Inferior parietal cortex (tissue), 1 donor: Measurements from ENCODE around the gene SUOX.
"Not testable (repeated sequence)": the region's sequence is repeated elsewhere in the genome, so short reads cannot be mapped to it uniquely, and the experiment has no call there.

Source experiments
- DNase-seq: peaks from one replicate; pipeline ENCODE4 v3.0.0-alpha.2; 2016; ENCODE audit errors: extremely low spot score

Gene SUOX

DNA sequence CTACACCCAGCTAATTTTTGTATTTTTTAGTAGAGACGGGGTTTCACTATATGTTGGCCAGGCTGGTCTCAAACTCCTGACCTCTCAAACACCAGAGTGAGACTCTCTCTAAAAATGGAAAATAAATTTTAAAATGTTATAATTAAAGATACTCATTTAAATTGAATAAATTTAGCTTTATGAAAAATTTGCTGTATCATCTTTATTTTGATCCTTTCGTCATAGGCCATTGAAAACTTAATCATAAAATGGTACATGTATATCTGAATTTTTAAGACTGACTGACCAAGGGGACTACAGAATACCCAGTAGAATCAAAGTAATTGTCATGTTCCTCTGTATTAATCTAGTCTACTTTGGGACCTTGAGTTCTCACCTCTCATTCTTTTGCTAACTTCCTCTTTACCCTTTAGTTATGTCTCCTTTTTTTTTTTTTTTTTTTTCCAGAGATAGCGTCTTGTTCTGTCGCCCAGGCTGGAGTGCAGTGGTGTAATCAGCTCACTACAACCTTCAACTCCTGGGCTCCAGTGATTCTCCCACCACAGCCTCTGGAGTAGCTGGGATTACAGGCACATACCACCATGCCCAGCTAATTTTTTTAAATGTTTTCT, 13.7 kb upstream of the SUOX start:
- DNase-seq = no peak

DNA sequence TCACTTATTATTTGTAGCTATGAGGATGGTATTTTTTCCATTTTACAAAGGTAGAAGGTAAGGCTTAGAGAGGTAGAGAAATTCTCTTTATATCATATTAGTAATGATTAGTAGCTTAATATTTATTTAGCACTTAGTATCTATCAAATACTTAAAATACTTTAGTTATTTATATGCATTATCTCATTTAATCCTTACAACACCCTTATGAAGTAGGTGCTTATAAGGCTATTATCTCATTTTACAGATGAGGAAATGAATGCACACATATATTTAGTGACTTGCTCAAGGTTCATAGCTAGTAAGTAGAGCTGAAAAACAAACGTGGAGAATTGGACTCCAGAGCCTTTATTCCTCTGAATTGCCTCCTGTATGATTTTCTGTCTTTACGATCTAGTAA, 12.2 kb upstream of the SUOX start:
- no peak for DNase-seq

DNA sequence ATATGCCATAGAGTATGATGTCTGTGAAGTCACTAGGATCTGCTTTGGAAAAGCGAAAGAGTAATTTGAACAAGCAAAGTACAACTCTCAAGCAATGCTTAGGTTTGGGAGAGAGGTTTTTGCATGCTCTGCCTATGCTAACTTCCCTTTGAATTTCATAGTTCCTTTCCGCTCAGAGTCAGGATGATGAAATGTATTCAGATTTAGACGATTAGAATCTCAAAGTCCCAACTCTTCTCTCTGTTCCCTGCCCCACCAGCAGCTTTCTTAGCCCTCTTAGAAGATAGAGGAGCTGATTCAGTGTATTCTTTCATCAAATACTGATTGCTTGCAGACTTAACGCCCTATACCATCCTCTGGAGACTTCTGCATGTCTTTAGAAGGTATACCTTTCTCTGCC, 11.7 kb upstream of the SUOX start:
- DNase-seq = no peak

DNA sequence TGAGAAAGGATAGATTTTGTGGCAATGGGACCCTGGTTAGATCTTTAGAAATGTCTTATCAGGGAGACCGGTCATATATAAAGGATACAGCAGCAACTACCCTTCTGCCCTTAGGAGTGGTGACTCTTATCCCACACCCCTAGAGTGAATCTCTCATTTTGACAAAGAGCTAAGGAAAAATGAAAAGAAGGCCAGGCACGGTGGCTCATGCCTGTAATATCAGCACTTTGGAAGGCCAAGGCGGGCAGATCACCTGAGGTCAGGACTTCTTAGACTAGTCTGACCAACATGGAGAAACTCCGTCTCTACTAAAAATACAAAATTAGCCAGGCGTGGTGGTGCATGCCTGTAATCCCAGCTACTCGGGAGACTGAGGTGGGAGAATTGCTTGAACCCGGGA, 11.1 kb upstream of the SUOX start:
- not testable (repeated sequence) for DNase-seq

DNA sequence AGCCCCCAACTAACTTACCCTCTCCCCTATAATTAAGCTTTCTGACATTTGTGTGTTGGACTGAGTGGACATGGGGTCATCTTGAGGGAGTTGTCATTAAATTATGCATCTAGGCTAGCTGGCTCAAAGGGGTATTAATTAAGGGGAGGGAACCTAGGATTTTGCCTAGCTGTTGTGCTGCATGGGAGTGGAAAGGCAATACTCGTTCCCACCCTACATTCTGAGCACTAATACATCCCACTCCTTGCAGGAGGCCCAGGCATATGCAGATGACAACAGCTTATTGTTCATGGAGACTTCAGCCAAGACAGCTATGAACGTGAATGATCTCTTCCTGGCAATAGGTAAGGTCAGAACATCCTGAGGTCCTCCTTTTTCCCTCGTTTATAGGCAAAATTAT, 6.0 kb upstream of the SUOX start:
- no peak for DNase-seq

DNA sequence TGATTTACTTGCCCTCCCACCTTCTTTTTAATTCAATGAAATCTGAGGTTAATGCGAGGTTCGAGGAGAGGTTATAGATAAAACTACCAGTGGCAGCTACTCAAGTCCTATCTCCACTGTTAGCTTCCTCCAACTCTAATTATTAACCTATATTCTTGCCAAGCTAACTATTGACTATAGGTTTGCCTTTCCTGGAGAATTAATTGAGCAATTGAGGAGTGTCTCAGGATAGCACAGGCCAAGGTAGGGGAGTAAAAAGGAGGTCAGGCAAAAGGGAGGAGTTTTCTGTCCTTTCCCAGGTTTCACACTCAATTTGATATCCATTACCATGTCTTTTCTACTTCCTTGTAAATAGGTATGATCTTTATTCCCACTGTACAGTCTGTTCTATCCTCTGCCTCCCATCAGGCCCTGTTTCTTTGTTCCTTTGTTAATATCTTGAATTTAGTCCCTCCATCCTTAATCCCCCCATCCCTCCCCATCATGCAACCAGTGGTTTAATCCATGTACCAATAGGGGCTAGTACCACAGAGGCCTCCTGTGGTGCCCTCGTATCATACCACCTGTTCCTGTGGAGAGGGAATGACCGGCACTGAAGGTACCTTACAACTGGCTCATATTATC, 3.7 kb upstream of the SUOX start:
- no peak for DNase-seq

DNA sequence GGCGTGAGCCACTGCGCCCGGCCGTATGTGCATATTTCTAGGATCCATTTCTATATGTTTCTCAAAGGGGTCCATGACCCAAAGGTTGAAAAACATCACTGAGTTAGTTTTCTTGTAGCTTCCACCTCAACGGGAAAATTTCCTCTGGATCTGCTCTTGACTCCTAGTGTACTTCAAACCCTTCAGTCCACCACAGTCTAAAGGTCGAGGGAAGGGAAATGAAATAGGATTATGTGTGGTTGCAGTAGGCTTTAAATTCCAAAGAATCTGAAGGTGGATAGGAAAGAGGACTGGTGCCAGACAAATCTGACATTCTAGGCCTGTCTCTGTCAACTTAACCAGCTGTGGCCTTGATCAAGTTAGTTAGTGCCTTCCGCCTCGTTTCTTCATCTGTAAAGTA, 1.7 kb upstream of the SUOX start:
- DNase-seq = no peak

DNA sequence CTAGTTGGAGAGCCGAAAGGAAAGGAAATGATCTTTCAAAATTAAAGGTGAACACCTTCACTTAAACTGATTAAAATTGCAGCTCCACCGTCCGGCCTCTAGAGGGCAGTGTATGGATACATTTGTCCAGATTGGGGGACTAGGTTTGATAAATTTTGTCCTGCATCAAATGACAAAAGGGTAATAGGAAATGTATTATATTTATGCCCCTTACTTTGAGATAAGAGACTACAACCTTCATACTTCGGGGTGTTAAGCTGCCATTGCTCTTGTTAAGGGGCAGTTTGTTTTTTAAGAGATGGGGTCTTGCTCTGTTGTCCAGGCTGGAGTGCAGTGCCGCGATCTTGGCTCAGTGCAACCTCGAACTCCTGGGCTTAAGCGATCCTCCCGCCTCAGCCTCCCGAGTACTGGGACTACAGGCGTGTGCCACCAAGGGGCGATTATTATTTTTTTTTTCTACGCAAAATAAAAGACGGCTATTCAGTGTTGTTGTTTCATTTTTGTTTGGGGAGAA, 818 bp upstream of the SUOX start:
- DNase-seq = peak; percentile 91

DNA sequence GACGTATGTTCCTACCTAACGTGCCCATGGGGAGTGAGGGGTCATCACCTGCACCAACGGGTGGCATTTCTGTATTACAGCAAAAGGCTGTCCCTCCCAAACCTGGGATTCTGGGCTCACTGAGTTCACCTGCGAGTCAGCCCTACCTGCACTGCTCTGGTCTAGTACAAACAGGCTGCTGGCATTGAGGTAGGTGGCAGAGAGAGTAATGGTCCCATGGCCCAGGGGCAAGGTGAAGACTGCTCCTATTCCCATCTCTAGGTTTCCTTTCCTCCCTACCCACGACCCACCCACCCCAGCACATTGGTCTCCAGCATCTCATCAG, 421 bp downstream of the SUOX start:
- DNase-seq = no peak

DNA sequence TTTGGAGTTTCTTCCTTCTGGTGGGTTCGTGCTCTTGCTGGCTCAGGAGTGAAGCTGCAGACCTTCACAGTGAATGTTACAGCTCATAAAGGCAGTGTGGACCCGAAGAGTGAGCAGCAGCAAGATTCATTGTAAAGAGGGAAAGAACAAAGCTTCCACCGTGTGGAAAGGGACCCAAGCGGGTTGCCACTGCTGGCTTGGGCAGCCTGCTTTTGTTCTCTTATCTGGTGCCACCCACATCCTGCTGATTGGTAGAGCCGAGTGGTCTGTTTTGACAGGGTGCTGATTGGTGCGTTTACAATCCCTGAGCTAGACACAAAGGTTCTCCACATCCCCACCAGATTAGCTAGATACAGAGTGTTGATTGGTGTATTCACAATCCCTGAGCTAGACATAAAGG, 2.4 kb downstream of the SUOX start:
- DNase-seq = not testable (repeated sequence)

DNA sequence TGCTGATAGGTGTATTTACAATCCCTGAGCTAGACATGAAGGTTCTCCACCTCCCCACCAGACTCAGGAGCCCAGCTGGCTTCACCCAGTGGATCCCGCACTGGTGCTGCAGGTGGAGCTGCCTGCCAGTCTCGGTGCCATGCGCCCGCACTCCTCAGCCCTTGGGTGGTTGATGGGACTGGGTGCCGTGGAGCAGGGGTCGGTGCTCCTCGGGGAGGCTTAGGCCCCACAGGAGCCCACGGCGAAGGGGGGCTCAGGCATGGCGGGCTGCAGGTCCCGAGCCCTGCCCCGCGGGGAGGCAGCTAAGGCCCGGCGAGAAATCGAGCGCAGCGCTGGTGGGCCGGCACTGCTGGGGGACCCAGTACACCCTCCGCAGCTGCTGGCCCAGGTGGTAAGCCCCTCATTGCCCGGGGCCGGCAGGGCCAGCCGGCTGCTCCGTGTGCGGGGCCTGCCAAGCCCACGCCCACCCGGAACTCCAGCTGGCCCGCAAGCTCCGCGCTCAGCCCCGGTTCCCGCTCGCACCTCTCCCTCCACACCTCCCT, 3.0 kb downstream of the SUOX start:
- DNase-seq = not testable (repeated sequence)

DNA sequence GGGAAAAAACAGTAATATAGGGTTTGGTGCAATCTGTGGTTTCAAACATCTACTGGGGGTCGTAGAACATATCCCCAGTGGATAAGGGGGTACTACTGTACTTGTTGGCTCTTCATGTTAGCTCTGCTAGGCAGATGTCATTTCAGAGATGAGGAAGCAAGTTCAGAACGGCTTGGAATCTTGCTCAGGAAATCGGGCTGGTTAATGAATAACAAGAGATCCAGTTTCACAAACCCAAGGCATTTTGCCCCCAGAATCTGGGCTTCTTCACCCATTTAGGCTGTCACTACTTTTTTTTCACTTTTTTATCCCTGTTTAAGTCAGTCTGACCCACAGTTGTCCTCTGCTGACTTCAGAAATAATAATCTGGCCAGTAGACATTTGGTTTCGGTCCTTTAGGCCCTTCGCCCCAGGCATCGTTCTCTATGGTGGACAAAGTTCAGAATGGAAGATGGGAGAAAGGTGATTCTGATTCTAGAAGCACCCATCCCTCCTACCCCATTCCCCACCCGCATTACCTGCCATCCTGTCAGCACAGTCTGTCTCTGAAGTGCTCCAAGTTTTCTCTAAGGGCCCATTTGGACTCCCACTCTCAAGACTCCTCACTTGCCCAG, 4.5 kb downstream of the SUOX start:
- no peak for DNase-seq

DNA sequence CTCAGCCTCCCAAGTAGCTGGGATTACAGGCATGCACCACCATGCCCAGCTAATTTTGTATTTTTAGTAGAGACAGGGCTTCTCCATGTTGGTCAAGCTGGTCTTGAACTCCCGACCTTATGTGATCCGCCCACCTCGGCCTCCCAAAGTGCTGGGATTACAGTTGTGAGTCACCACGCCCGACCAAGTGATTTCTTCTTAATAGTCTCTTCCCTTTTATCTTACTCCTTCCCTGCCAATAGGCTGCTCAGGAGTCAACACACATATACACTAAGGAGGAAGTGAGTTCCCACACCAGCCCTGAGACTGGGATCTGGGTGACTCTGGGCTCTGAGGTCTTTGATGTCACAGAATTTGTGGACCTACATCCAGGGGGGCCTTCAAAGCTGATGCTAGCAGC, 6.3 kb downstream of the SUOX start:
- not testable (repeated sequence) for DNase-seq

DNA sequence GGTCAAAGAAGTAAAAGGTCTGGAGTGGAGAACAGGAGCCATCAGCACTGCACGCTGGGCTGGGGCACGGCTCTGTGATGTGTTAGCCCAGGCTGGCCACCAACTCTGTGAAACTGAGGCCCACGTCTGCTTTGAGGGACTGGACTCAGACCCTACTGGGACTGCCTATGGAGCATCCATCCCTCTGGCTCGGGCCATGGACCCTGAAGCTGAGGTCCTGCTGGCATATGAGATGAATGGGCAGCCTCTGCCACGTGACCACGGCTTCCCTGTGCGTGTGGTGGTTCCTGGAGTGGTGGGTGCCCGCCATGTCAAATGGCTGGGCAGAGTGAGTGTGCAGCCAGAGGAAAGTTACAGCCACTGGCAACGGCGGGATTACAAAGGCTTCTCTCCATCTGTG, 7.1 kb downstream of the SUOX start:
- DNase-seq = no peak

DNA sequence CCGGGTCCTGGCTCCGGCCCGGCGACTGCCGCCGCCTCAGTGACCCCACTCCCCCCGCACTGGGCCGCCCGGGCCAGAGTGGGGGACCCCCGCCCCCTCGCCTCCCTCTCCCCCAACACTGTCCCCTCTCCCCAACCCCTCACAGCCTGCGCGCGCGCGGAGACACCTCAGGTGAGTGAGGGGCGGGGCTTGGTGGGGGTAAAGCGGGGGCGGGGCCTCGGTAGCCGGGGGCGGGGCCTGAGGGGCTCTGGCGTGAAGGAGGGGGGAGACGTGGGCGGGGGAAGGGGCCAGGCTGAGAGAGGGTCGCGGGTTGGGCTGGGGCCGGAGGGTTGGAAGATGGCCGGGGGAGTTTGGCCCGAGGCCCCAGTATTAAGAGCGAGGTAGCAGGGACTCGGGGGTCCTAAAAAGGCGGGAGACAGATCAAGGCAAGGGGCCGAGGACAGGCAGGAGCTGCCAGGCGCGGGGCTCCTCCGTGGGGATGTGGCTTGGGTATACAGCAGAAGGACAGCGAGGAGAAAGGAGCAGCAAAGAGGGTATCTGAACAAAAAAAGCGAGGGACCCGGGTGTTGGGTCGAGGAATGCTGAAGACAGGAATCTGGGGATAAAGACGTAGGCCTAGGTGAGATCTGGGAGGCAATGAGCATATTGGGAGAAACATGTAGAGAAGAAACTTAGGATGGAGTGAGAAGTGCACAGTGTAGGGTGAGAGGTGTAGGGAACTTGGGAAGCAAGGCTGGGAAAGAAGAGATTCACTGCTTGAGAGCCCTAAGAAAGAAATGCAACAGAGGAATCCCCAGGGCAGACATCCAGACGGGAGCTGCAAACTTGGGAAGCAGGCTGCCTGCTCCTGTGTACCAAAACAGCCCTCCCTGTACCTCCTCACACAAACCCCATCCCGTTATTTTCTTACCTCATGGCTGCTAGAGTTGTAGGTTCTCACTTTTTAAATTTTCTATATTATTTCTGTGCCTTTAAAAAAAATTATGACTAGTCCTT, 10.8 kb downstream of the SUOX start:
- DNase-seq = peak; percentile 39

DNA sequence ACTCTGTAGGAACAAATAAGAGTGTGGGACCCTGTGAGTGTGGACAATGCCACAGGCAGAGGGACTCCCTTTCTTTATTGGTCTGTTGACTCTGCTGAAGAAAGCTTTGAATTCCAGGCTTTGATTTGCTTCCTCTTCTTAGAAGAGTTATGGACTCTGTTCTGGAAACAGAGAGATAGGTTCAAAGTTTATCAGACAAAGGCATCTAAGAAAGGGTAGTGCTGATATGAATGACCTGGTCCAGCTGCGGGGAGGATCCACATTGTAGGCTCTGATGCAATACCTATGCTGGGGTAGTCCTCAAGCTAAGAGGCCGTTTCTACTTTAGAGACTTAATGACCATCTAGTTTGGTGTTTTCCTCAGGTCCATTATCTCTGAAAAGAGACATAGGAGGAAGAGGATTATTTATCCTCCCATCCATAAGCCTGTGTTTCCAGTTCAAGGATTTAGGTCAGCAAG, 13.1 kb downstream of the SUOX start:
- DNase-seq = no peak

DNA sequence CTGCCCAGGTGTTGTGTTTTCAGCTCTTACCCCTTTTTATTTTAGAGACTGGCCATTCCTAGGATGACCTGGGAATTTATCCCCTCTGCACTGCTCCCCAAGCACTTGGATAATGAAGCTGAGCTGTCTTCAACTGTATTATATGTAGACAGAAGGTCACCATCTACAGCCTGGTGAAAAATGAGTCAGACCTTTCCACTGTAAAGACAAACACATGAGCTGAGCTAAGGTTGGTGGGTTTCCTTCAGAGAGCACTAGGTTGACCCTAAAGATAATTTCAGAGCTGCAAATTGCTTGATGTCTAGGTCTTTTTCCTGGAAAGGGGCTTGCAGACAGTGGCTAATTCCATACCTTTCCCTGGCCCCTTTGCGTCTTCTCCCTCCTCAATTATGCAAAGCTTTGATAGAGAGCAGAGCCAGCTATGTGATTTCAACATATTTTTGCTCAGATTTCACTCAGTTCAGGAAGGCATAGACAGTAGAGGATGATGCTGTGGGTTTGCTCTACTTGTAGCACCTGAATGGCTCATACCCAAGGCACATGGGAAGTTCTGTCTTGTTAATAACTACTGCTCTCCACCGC, 14.5 kb downstream of the SUOX start:
- DNase-seq = no peak

DNA sequence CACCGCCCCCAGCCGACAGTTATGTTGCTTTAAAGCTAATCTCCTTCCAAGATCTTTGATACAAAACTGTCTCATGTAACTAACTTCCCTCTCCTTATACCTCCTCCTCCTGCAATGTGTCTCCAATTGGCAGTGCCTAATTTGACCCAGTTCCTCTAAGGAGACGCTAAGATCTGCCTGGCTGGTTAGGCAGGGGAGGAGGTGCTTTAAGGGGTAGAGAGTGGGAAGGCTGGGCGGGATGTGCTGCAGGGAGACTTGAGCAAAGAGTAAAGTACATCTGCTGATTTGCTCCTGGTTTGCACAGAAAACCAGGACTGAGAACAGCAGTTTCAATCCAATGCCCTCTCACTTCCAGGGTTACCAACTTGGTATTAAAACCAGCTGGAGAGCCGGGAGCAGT, 16.4 kb downstream of the SUOX start:
- no peak for DNase-seq

DNA sequence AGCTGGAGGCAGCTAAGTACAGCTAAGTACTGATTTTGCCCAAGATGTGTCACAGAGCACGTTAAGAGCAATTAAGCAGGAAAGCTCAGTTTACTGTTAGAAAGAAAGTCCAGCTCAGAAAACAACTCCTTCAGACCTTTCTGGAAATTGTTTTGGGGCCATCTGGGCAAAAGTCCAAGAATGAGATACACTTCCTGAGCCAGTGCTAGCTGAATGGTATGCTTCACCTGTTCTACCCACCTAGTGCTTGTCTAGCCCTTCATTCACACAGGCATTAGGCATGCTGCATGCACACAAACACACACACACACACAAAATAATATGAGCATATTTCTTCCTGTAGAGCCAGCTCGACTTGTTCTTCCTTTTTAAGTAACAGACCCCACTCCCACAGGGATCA, 17.1 kb downstream of the SUOX start:
- no peak for DNase-seq

DNA sequence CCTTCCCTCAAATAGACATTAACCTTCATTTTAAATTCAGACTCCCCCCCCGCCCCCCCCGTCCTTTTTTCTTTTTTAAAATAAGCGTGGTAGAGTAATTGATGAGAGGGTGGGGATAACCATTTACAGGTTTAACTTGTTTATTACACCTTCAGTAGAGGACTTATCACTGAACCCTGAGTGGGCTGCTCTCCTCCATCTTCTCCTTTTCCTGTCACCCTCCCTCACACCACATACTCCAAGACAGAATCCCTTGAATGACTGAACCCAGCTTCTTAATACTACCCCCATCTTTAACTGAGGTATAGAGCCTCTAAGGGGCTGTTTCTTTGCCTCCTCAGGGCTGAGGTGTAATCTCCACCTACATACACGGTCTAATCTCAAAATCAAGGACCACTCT, 20.1 kb downstream of the SUOX start:
- DNase-seq = no peak

DNA sequence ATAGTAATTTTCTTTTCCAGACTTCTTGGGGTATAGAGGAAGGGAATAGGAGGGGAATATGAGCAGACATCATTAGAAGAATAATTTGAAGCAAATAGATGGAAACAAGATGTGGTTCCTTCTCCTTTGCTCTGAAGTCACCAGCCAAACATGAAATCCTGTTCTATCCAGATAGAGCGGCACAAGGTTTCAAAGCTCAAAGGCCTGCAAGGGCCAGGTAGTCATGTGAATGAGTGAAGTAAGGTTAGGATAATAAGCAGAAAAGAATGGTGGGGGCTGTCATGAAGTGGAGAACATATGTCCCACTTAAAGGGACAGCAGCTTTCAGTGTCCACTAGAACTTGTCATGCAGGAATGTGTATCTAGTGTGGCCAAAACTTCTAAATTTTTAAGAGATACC, 21.3 kb downstream of the SUOX start:
- DNase-seq = no peak
